Endothelial cell of umbilical vein (primary cell): ENCODE data around the gene C2CD3. TPM values are rescaled to one million over a fixed set of nuclear protein-coding genes. Genes with fewer than 3 reads are reported as not detected.

Experiments
- BruUV-seq: library from RNA; stranded (reverse); fragments of 400-500 nt; replicated peaks from 2 replicates; lab custom pipeline; 2021; lab: Mats Ljungman, UMichigan
- CTCF ChIA-PET: fragments of 300-600, 350-600 bp; sonication (Branson Sonifier 250); formaldehyde crosslinking; loops from one replicate; lab custom pipeline; 2021; ENCODE audit warnings: antibody characterized with exemption, inconsistent platforms; lab: Charles Lee
- POLR2A ChIA-PET: fragments of 300-600, 350-600 bp; sonication (Branson Sonifier 250); formaldehyde crosslinking; loops from one replicate; lab custom pipeline; 2021; ENCODE audit warnings: antibody characterized with exemption, inconsistent platforms; lab: Charles Lee
- DNase-seq: peaks from one replicate; pipeline ENCODE4 v3.0.0-alpha.2; 2011; ENCODE audit warnings: low read depth, low spot score
- FAIRE-seq: peaks from 2 replicates; lab custom pipeline; 2011; peaks lifted over from hg19 to GRCh38; lab: Jason Lieb, UNC
- H2AFZ ChIP-seq: 2 replicates; pipeline ENCODE4 v1.6.0; 2012; ENCODE audit warnings: low read depth, low read length, control low read depth, inconsistent platforms
- H3K27ac ChIP-seq: 2 replicates; pipeline ENCODE4 v1.5.1; 2011; ENCODE audit warnings: low read depth, mild to moderate bottlenecking, control low read depth, low read length, moderate library complexity; ENCODE audit not compliant: insufficient read depth
- H3K27me3 ChIP-seq, 2 experiments: 2 replicates each; pipeline versions ENCODE4 v1.6.0 to v1.6.1; 2011; ENCODE audit warnings: low read length in 2 of 2, mixed read lengths in 1 of 2; ENCODE audit not compliant: control insufficient read depth in 2 of 2, insufficient read depth in 2 of 2
- H3K36me3 ChIP-seq, 2 experiments: 2 replicates in 1 of 2; 3 replicates in 1 of 2; pipeline ENCODE4 v1.5.1; 2011; ENCODE audit warnings: low read length in 2 of 2, mild to moderate bottlenecking in 1 of 2, moderate library complexity in 1 of 2; ENCODE audit not compliant: control insufficient read depth in 2 of 2, insufficient read depth in 2 of 2; ENCODE audit errors: extremely low read depth in 1 of 2
- H3K4me1 ChIP-seq: 3 replicates; pipeline ENCODE4 v1.5.1; 2011; ENCODE audit warnings: mild to moderate bottlenecking, low read length; ENCODE audit not compliant: control insufficient read depth, insufficient read depth; ENCODE audit errors: extremely low read depth
- H3K4me2 ChIP-seq: 2 replicates; pipeline ENCODE4 v1.6.1; 2011; ENCODE audit warnings: low read length, control low read depth, mixed read lengths; ENCODE audit not compliant: insufficient read depth
- H3K4me3 ChIP-seq, 3 experiments: fragments of 200-600 bp in 1 of 3; sonication (generic), shearing (Covaris generic) in 1 of 3; replicated peaks in 1 of 3; 2 replicates each; pipeline ENCODE4 v1.5.1; 2011 to 2016; ENCODE audit warnings: control low read depth in 3 of 3, low read length in 3 of 3, mild to moderate bottlenecking in 2 of 3, inconsistent platforms in 1 of 3, low read depth in 1 of 3, moderate library complexity in 1 of 3; ENCODE audit not compliant: insufficient read depth in 1 of 3
- H3K79me2 ChIP-seq: 2 replicates; pipeline ENCODE4 v1.6.0; 2012; ENCODE audit warnings: low read length, inconsistent platforms; ENCODE audit not compliant: control insufficient read depth, insufficient read depth
- H3K9ac ChIP-seq: replicated peaks from 2 replicates; pipeline ENCODE3; 2011; ENCODE audit warnings: low read length, control low read depth; ENCODE audit not compliant: insufficient read depth; ENCODE audit errors: extremely low read depth
- H3K9me1 ChIP-seq: replicated peaks from 3 replicates; pipeline ENCODE4 v1.6.0; 2011; ENCODE audit warnings: mild to moderate bottlenecking, low read length; ENCODE audit not compliant: control insufficient read depth, insufficient read depth; ENCODE audit errors: extremely low read depth
- H3K9me3 ChIP-seq: replicated peaks from 2 replicates; pipeline ENCODE4 v1.5.1; 2012; ENCODE audit warnings: low read length, inconsistent platforms; ENCODE audit not compliant: control insufficient read depth, insufficient read depth
- H4K20me1 ChIP-seq: replicated peaks from 2 replicates; pipeline ENCODE3; 2011; ENCODE audit warnings: mild to moderate bottlenecking, low read length; ENCODE audit not compliant: control insufficient read depth, insufficient read depth; ENCODE audit errors: extremely low read depth
- CTCF ChIP-seq, 2 donors: IDR thresholded peaks; 1 replicate in 1 of 2; 2 replicates in 1 of 2; pipeline ENCODE4 v1.5.1; 2011; ENCODE audit warnings: low read length in 2 of 2, mild to moderate bottlenecking in 2 of 2, moderate library complexity in 2 of 2, control low read depth in 1 of 2, inconsistent platforms in 1 of 2, low read depth in 1 of 2; ENCODE audit not compliant: insufficient read depth in 1 of 2; ENCODE audit errors: extremely low read depth in 1 of 2
- EZH2 ChIP-seq: IDR thresholded peaks from 2 replicates; pipeline ENCODE4 v1.6.1; 2012; ENCODE audit warnings: borderline replicate concordance, low read depth, mild to moderate bottlenecking, moderate library complexity, low read length, inconsistent platforms; ENCODE audit not compliant: severe bottlenecking
- FOS ChIP-seq: IDR thresholded peaks from 2 replicates; pipeline ENCODE4 v1.6.1; 2011; ENCODE audit warnings: mild to moderate bottlenecking, low read length, moderate library complexity, borderline replicate concordance; ENCODE audit not compliant: insufficient read depth
- GATA2 ChIP-seq: IDR thresholded peaks from 2 replicates; pipeline ENCODE4 v1.7.0; 2011; ENCODE audit warnings: low read depth, mild to moderate bottlenecking, moderate library complexity, mixed read lengths, low read length; ENCODE audit not compliant: insufficient read length, insufficient read depth
- JUN ChIP-seq: IDR thresholded peaks from 2 replicates; pipeline ENCODE4 v1.6.1; 2011; ENCODE audit warnings: borderline replicate concordance, low read depth; ENCODE audit not compliant: insufficient read length, insufficient read depth
- MAX ChIP-seq: IDR thresholded peaks from 2 replicates; pipeline ENCODE4 v1.6.1; 2011; ENCODE audit not compliant: insufficient read depth, insufficient read length
- MYC ChIP-seq: IDR thresholded peaks from one replicate; pipeline ENCODE4 v1.6.1; 2011; ENCODE audit warnings: mild to moderate bottlenecking, low read depth, low read length
- POLR2A ChIP-seq: IDR thresholded peaks from 2 replicates; pipeline ENCODE4 v1.6.1; 2012; ENCODE audit warnings: low read depth, mild to moderate bottlenecking, control low read depth, low read length
- POLR2AphosphoS5 ChIP-seq: IDR thresholded peaks from 2 replicates; pipeline ENCODE4 v1.6.1; 2012; ENCODE audit warnings: low read depth, mild to moderate bottlenecking, control low read depth, low read length, moderate library complexity; ENCODE audit not compliant: insufficient read depth
- dilution Hi-C: fragments of 300-500 bp; cut with MboI; formaldehyde crosslinking; loops from one replicate; pipeline ENCODE4 v1.15.0; 2019; ENCODE audit warnings: low sequenced_read_pairs; ENCODE audit not compliant: extremely low pct_ligation_motif_present
- intact Hi-C: fragments of 100-400 bp; cut with micrococcal nuclease; formaldehyde crosslinking; loops from one replicate; pipeline ENCODE4 v1.10.0; 2022
- polyA plus RNA-seq, 4 experiments: library from polyadenylated mRNA; depleted of rRNA in 3 of 4; stranded (reverse) in 3 of 4; unstranded in 1 of 4; fragments of >200 nt; gene quantifications; 2 replicates each; pipeline versions ENCODE4 v1.2.1 to v1.2.3, GENCODE V29; 2011 to 2012; ENCODE audit warnings: missing spikeins in 1 of 4
- total RNA-seq: library from RNA; stranded (reverse); gene quantifications from 2 replicates; pipeline ENCODE4 v1.2.3, GENCODE V29; 2021

The C2CD3 gene
- total and polyA plus RNA-seq, 2 donors (not counting 3 experiments of a cell fraction or from before 2014, with no cell fraction given), result 12.9 to 36.6 TPM

- no peak overlapping the region for H3K4me3 ChIP-seq
- no peaks in the 10 kb centered on the region for H3K27me3 ChIP-seq
- H3K9me1 ChIP-seq, result no peaks in the 10 kb centered on the region
- no peak overlapping the region for H2AFZ ChIP-seq
- dilution Hi-C loops, result no loop called here
- CTCF ChIA-PET, result interaction anchor here (1.0 kb wide), 1 partner anchor 8 kb away, joined by 3 read pairs; no protein-coding TSS in a partner anchor
- TF ChIP-seq JUN (no peak), EZH2 (no peak)
- no peaks in the 10 kb centered on the region for H3K4me1 ChIP-seq
- DNase-seq, result no peak
- POLR2A ChIA-PET, result no interaction called here
- peaks cover 0 to 14% of the 10 kb centered on the region in 2 experiments for H3K36me3 ChIP-seq
- intact Hi-C loops, result no loop called here
- no TSS peak for BruUV-seq
- H3K4me2 ChIP-seq, result no peak overlapping the region
- H3K9ac ChIP-seq, result no peak overlapping the region
- no peaks in the 10 kb centered on the region for H3K9me3 ChIP-seq
- FAIRE-seq, result no peak
- H3K79me2 ChIP-seq, result no peaks in the 10 kb centered on the region
- H4K20me1 ChIP-seq, result no peaks in the 10 kb centered on the region
- no peak overlapping the region for H3K27ac ChIP-seq
Measured at GRCh38 chr11:74162681-74163467, 7.9 kb downstream of the C2CD3 start.

- Histone ChIP-seq H4K20me1 (no peaks in the 10 kb centered on the region), H3K4me1 (peaks cover 4% of the 10 kb centered on the region), H3K4me2 (no peak overlapping the region), H3K9me3 (no peaks in the 10 kb centered on the region), H3K27ac (no peak overlapping the region), H3K27me3 (no peaks in the 10 kb centered on the region), H3K9me1 (no peaks in the 10 kb centered on the region), H3K9ac (no peak overlapping the region), H3K36me3 (peaks cover 3 to 11% of the 10 kb centered on the region in 2 experiments), H3K4me3 (no peak overlapping the region), H3K79me2 (peaks cover 3% of the 10 kb centered on the region), H2AFZ (no peak overlapping the region)
- DNase-seq, result no peak
- CTCF ChIA-PET, result interaction anchor here (0.6 kb wide), 1 partner anchor 696 kb away, joined by 3 read pairs; no protein-coding TSS in a partner anchor
- dilution Hi-C loops (no loop called here), intact Hi-C loops (no loop called here)
- POLR2A ChIA-PET, result no interaction called here
- no peak for FAIRE-seq
- TF ChIP-seq POLR2AphosphoS5, result no peak
- TF ChIP-seq MYC, result no peak
- no peak for TF ChIP-seq EZH2
- no peak for TF ChIP-seq MAX
- TF ChIP-seq CTCF (IDR thresholded peaks at IDR 0.05; ENCODE audit: extremely low read depth in 1 of 2, insufficient read depth in 1 of 2, low read depth in 1 of 2, low read length in 2 of 2), result no peak
- TF ChIP-seq POLR2A, result no peak
- TF ChIP-seq JUN, result no peak
- TF ChIP-seq FOS, result no peak
- TF ChIP-seq GATA2, result no peak
- no TSS peak for BruUV-seq
Measured at GRCh38 chr11:74159642-74160041, 11.2 kb downstream of the C2CD3 start.
